Activated CD4-positive, alpha-beta T cell treated with anti-CD3 and anti-CD28 coated beads, Interleukin-2, amount 10 ng/mL, durations not matched to agents 7 days and 5 days (primary cell): ENCODE data around the gene ZNF740. TPM values are rescaled to one million over a fixed set of nuclear protein-coding genes. Genes with fewer than 3 reads are reported as not detected.

Experiments
- CTCF ChIA-PET: fragments of 350-600 bp; sonication (Branson Sonifier 250); formaldehyde crosslinking; loops from one replicate; lab custom pipeline; 2021; ENCODE audit warnings: antibody characterized with exemption; lab: Charles Lee
- POLR2A ChIA-PET: fragments of 350-600 bp; sonication (Branson Sonifier 250); formaldehyde crosslinking; loops from one replicate; lab custom pipeline; 2021; ENCODE audit warnings: antibody characterized with exemption; lab: Charles Lee
- DNase-seq: peaks from one replicate; pipeline ENCODE4 v3.0.0-alpha.2; 2020
- H3K27ac Mint-ChIP-seq: one replicate; pipeline ENCODE4 v1.8.0; 2021; ENCODE audit warnings: mild to moderate bottlenecking, moderate library complexity, mixed read lengths
- H3K27me3 Mint-ChIP-seq: one replicate; pipeline ENCODE4 v1.8.0; 2021; ENCODE audit warnings: mixed read lengths
- H3K36me3 Mint-ChIP-seq: one replicate; pipeline ENCODE4 v1.8.0; 2021; ENCODE audit warnings: low read depth, mixed read lengths
- H3K4me1 Mint-ChIP-seq: one replicate; pipeline ENCODE4 v1.8.0; 2021; ENCODE audit warnings: mixed read lengths
- H3K4me3 Mint-ChIP-seq: one replicate; pipeline ENCODE4 v1.8.0; 2021; ENCODE audit warnings: mild to moderate bottlenecking, moderate library complexity, mixed read lengths
- H3K9me3 Mint-ChIP-seq: one replicate; pipeline ENCODE4 v1.8.0; 2021; ENCODE audit warnings: mixed read lengths
- total RNA-seq, 2 experiments: library from RNA; stranded (reverse); gene quantifications; one replicate each; pipeline ENCODE4 v1.2.3, GENCODE V29; 2021

The ZNF740 gene
- total RNA-seq, 2 experiments from 2014 or later, result 38.9 to 44.1 TPM

DNA sequence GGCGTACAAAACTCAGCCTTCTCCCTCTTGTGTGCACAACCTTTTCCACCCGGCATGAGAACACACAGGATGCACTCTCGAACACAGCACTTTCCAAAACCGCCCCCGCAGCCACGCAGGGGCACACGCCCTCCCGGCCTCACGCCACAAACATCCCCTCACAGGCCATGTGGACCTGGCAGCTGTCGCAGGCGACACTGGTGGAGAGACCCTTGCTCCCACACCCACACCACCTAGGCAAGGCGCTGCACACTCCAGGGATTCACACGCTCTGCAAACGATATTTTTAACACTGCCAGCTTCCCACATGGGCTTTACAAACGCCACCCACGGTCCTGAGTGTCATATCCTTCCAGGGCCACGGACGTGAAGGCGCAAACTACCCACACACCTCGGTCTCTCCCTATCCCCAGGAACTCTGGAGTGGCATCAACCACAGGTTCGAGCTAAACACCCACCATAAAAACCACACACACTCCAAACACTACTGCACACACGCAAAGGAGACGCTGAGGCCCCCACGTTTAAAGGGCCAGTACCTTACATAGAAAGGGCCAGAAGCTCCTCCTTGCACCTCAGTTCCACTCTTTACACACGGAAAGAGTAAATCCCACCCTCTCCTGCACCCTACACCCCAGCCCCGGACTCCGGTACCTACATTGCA is 38.9 kb downstream of the ZNF740 start:
- POLR2A ChIA-PET, result interaction anchor here (0.8 to 1.0 kb wide), 4 partner anchors 11 to 102 kb away, joined by 3 to 5 read pairs (median 4); partner anchors contain the start of genes AAAS and ESPL1
- peak; percentile 65 for DNase-seq
- Mint-ChIP-seq H3K9me3 (no peaks in the 10 kb centered on the region), H3K27ac (peak overlapping the region; percentile 92), H3K4me3 (peak overlapping the region; percentile 98), H3K36me3 (peaks cover 43% of the 10 kb centered on the region), H3K4me1 (peaks cover 74% of the 10 kb centered on the region), H3K27me3 (no peaks in the 10 kb centered on the region)
- CTCF ChIA-PET, result interaction anchor here (0.5 to 12.6 kb wide), 15 partner anchors 8 to 380 kb away, joined by 3 to 117 read pairs (median 4); partner anchors contain the start of genes AAAS, ESPL1 and ITGB7

DNA sequence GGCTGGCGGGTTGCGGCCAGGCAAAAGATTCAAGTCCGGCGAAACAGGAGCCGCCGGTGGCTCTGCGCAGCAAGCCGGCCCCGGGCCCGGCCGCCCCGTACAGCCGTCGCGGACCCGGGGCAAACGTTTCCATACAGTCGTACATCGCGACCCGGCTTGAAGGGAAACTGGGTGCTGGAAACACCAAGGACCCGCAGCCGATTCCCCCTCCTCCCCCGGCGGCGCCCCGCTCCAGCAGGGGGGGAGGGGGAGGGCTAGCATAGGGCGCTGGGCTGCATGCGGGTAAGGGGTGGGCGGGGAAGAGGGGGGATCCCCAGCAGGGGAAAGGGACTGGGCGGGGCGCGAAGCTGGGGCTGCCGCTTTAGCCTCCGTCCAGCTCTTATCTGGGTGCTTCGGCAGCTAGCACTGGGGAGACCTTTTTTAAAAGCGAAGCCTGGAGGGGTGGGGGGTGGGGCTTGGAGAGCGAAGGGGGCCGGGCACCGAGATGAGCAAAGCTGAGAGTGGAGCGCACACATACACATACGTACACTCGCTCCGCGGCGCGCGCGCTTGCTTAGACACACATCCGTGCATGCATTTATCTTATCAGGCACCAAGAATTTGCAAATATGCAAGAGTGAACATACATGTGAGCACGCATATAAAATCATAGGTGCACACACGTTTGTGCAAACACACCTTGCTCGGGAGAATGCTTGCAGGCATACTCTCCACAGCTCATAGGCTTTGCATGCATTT is 39.6 kb downstream of the ZNF740 start:
- peak; percentile 89 for DNase-seq
- Mint-ChIP-seq H3K36me3 (peaks cover 39% of the 10 kb centered on the region), H3K4me3 (peak overlapping the region; percentile 98), H3K27ac (peak overlapping the region; percentile 92), H3K27me3 (no peaks in the 10 kb centered on the region), H3K9me3 (no peaks in the 10 kb centered on the region), H3K4me1 (peaks cover 74% of the 10 kb centered on the region)
- ChIA-PET POLR2A (interaction anchor here (0.8 to 1.0 kb wide), 4 partner anchors 11 to 101 kb away, joined by 3 to 5 read pairs (median 4); partner anchors contain the start of genes AAAS and ESPL1), CTCF (interaction anchor here (0.5 to 12.6 kb wide), 17 partner anchors 8 to 379 kb away, joined by 3 to 117 read pairs (median 3); partner anchors contain the start of genes AAAS and ESPL1)

DNA sequence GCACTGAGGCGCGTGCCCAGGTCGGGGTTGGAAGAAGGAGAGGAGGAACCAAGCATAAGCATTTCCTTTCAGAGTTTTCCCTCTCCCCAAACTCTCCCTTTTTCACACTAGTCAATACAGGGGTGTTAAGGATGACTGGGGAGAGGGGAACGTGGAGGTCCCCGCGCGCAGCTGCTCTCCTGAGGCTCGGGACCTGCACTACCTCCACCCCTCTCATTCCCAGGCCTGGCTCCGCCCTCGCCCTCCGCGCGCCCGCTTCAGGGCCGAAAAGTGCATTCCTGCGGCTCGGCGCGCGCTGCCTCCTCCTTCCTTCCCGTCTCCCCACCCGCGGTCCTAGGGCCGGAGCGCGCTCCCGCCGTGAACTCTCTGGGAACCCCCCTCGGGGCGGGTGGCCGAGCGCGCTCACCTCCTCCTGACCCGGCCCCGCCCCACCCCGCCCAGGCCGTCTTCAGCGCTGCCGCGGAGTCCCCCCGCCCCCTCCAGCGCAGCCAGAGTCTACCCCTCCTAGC is 40.2 kb downstream of the ZNF740 start:
- peaks cover 39% of the 10 kb centered on the region for H3K36me3 Mint-ChIP-seq
- peak overlapping the region; percentile 92 for H3K27ac Mint-ChIP-seq
- no peaks in the 10 kb centered on the region for H3K9me3 Mint-ChIP-seq
- peaks cover 74% of the 10 kb centered on the region for H3K4me1 Mint-ChIP-seq
- H3K27me3 Mint-ChIP-seq, result no peaks in the 10 kb centered on the region
- POLR2A ChIA-PET, result interaction anchor here (0.9 to 1.0 kb wide), 2 partner anchors 47 to 101 kb away, joined by 3 to 5 read pairs; partner anchors contain the start of genes AAAS and ESPL1
- DNase-seq, result peak; percentile 85
- H3K4me3 Mint-ChIP-seq, result peak overlapping the region; percentile 98
- CTCF ChIA-PET, result interaction anchor here (0.7 to 12.6 kb wide), 10 partner anchors 9 to 124 kb away, joined by 3 to 117 read pairs (median 3); partner anchors contain the start of genes AAAS, ESPL1 and SOAT2

DNA sequence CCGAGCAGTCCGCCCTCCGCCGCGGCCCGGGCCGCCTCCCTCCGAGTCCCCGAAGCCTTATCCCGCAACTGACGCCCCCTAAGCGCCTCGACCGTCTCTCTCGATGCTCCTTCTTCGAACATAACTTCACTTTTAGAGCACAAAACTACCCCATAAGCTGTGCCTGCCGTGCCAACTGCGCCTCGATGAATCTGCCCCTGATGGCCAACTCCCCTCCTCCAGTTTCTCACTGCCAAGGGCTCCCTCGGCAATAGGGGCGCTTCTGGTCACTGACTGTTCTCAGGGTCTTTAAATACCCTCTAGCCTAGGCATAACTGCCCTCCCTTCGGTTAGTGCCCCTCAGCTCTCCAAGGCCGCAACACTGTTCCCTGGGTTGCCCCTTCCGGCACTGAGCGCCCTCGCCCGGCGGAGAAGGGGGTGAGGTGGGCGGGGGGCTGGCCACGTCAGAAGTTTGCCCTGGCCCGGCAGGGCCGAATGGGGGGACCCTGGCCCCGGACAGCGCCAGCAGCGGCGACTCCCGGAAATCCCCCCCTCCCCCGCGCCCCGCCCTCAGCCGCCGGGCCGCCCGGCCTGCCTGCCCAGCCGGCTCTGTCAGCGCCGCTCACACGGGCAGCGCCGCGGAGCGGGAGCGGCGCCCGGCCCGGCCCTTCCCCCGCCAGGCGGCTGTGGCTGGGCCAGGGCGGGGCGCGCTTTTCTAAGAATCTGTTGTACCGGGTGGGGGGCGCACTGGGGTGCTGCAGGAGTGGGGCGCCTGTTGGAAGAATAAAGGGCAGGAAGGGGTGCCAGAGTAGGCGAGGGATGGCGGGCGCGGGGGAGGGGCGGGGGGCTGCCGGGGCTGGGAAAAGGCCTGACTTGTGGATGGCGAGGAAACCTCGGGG is 40.9 kb downstream of the ZNF740 start:
- Mint-ChIP-seq H3K36me3 (peaks cover 35% of the 10 kb centered on the region), H3K9me3 (no peaks in the 10 kb centered on the region), H3K27me3 (no peaks in the 10 kb centered on the region), H3K27ac (peak overlapping the region; percentile 92), H3K4me1 (peaks cover 71% of the 10 kb centered on the region), H3K4me3 (peak overlapping the region; percentile 98)
- POLR2A ChIA-PET, result no interaction called here
- peak; percentile 55 for DNase-seq
- CTCF ChIA-PET, result interaction anchor here (0.7 to 12.6 kb wide), 4 partner anchors 8 to 118 kb away, joined by 3 to 117 read pairs (median 3); partner anchors contain the start of genes ESPL1 and SOAT2

DNA sequence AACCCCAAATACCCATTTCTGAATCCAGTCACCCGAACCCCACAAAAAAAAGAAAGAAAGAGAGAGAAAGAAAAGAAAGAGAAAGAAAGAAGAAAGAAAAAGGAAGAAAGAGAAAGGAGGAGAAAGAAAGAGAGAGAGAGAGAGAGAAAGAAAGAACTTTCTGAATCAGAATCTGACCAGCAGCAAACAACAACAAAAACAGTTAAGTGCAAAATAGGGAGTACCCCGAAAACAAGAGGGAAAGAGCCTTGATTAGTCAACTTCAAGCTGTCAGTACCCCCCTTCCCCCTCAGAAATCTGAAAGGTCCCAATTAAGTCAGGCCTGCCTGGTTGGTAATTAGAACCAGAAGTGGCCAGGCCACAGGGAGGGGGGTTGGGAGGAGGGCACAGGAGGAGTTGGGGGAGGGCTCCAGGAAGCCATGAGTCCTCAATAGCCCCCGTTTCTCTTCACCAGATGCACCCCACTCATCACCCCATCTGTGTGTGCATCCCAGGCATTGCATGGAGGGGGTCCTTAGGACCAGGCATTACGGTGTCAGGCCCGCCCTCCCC is 41.7 kb downstream of the ZNF740 start:
- DNase-seq, result no peak
- Mint-ChIP-seq H3K4me3 (peak overlapping the region; percentile 74), H3K27me3 (no peaks in the 10 kb centered on the region), H3K4me1 (peaks cover 70% of the 10 kb centered on the region), H3K36me3 (peaks cover 32% of the 10 kb centered on the region), H3K9me3 (no peaks in the 10 kb centered on the region), H3K27ac (peak overlapping the region; percentile 91)
- ChIA-PET POLR2A (no interaction called here), CTCF (interaction anchor here (0.9 to 12.6 kb wide), 3 partner anchors 9 to 46 kb away, joined by 3 to 117 read pairs (median 4); partner anchors contain the start of gene ESPL1)

DNA sequence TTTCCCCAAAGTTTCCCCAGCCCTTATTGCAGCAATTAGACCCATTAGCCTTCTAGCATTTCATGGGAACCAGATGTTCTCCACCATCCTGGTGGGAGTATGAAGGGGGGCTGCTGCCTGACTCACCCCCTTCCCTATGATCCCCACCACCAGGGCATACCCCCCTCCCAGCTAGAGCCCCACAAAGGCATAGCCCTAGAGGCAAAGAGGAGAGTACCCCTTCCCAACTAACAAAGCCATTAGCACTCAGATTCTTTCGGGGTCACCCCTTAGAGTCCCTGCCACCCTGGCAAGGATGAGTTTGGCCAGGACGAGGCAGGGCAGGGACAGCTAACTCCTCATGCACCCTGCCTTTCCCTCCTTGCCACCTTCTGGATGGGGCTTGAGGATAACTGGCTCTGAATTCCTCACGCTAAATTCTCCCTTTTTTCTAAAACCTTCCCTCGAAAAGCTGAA is 42.3 kb downstream of the ZNF740 start:
- Mint-ChIP-seq H3K4me1 (peaks cover 64% of the 10 kb centered on the region), H3K27ac (peak overlapping the region; percentile 91), H3K9me3 (no peaks in the 10 kb centered on the region), H3K4me3 (peak overlapping the region; percentile 74), H3K36me3 (peaks cover 28% of the 10 kb centered on the region), H3K27me3 (no peaks in the 10 kb centered on the region)
- ChIA-PET CTCF (interaction anchor here (0.9 to 12.6 kb wide), 4 partner anchors 9 to 45 kb away, joined by 3 to 117 read pairs (median 4); partner anchors contain the start of gene ESPL1), POLR2A (no interaction called here)
- DNase-seq, result no peak

DNA sequence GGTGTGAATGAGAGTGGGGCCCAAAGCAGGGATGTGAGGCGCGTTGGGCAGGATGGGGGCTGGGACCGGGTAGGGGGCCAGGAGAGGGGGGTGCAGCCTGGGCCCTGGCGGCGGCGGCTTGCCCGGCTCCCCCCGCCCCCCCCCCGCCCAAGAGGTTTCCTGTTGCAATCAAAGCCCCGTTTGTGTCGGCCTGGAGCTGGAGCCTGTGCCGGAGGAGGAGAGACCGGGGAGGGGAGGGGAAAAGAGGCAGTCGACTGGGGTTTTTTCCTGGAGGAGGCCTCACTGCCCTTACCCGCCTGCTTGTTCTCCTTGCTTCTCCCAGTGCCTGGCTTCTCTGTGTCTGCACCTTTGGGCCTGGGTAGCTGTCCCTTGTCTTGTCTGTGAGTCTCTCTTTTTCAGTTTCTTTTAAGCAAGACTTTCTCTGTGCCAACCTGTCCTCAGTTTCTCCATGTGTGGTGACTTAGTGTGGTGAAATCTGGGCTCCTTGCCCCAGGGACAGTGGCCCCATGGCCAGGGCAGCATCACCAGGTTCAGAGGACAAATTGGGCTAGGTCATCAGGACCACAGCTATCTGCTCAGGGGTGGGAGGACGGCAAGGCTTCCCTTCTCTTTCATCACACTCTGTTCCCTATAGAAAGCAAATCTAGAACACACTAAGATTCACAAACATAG is 43.0 kb downstream of the ZNF740 start:
- CTCF ChIA-PET, result interaction anchor here (0.6 to 12.6 kb wide), 5 partner anchors 10 to 179 kb away, joined by 3 to 117 read pairs (median 4); partner anchors contain the start of gene ESPL1
- Mint-ChIP-seq H3K9me3 (no peaks in the 10 kb centered on the region), H3K27ac (peak overlapping the region; percentile 91), H3K36me3 (peaks cover 26% of the 10 kb centered on the region), H3K4me3 (peak overlapping the region; percentile 74), H3K4me1 (peaks cover 59% of the 10 kb centered on the region), H3K27me3 (no peaks in the 10 kb centered on the region)
- POLR2A ChIA-PET, result no interaction called here
- DNase-seq, result peak; percentile 53

DNA sequence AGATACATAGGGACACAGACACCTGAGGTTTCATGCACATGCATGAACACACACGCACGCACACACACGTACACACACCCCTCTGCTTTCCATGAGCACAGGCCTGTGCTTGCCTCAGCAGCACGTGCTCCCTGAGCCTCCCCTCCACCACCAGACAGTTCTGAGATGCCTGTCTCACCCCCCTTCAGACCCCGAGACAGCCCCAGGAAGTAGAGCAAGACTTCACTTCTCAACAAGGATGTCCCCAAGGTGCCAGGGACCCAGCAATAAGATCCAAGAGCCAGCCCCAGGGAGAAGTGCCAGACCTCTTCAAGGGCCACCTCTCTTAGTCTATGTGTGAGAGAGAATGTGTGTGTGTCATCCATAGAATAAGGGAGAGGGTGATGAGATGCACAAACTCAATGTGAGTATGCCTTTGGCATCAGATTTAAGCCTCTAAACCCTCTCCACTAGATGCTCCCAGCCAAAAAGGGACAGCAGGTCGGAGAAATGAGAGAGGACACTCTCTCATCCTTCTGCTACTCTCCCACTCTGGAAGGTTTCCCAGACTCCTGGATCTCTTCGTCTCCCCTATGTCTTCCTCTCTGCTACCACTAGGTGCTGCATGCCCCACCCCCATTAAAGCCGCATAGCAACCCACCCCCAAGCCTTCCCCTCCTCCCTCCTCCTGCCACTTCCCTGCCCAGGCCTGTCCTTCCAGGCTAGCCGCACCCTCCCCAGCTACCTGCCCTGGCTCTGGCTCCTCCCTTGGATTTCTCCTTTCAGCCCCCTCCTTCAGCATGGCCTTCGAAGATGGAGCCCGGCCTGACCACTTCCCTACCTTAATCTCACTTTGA is 43.8 kb downstream of the ZNF740 start:
- Mint-ChIP-seq H3K9me3 (no peaks in the 10 kb centered on the region), H3K4me1 (peaks cover 57% of the 10 kb centered on the region), H3K27ac (peak overlapping the region; percentile 89), H3K36me3 (peaks cover 23% of the 10 kb centered on the region), H3K4me3 (peak overlapping the region; percentile 45), H3K27me3 (no peaks in the 10 kb centered on the region)
- no peak for DNase-seq
- ChIA-PET CTCF (interaction anchor here (0.7 to 1.6 kb wide), 6 partner anchors 10 to 59 kb away, joined by 3 to 6 read pairs (median 4); no protein-coding TSS in a partner anchor), POLR2A (no interaction called here)

DNA sequence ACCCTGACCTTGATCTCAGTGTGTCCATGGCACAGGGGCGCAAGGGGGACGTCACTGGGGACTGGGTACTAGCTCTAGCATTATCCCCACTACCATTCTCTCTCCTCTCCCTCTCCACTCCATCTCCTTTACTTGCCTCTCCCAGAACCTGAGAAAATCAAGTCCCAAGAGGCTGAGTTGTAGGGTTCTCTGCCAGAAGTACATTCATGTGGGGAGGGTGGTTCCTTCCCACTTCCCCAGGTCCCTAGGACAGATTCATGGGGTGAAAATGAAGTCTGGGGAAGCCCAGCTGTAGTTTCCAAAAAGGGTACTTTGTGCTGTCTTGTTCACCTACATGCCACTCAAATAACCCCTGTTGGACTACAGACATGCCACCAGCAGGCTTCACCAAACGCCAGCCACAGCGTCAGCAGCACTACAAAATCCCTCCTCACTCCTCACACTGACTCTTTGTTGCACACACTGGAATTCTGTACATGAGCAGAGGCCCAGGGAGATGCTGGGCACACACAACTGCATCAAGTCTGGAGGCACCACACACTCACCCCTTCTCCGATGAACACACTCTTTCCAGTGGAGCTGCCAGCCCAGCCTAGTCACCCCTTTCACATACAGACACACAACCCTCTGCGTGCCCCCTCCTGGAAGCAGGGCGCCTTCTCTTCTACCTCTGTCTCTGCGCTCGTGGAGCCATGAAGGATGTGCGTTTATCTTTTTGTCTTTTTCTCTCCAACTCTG is 44.5 kb downstream of the ZNF740 start:
- peak overlapping the region; percentile 78 for H3K27ac Mint-ChIP-seq
- H3K4me1 Mint-ChIP-seq, result peaks cover 62% of the 10 kb centered on the region
- no peak for DNase-seq
- H3K4me3 Mint-ChIP-seq, result peak overlapping the region; percentile 3
- CTCF ChIA-PET, result interaction anchor here (0.9 to 1.7 kb wide), 4 partner anchors 11 to 58 kb away, joined by 3 to 6 read pairs (median 5); partner anchors contain the start of gene ESPL1
- H3K36me3 Mint-ChIP-seq, result peaks cover 20% of the 10 kb centered on the region
- POLR2A ChIA-PET, result no interaction called here
- no peaks in the 10 kb centered on the region for H3K27me3 Mint-ChIP-seq
- no peaks in the 10 kb centered on the region for H3K9me3 Mint-ChIP-seq
